ENCODE results near the gene TLR8.

DNA sequence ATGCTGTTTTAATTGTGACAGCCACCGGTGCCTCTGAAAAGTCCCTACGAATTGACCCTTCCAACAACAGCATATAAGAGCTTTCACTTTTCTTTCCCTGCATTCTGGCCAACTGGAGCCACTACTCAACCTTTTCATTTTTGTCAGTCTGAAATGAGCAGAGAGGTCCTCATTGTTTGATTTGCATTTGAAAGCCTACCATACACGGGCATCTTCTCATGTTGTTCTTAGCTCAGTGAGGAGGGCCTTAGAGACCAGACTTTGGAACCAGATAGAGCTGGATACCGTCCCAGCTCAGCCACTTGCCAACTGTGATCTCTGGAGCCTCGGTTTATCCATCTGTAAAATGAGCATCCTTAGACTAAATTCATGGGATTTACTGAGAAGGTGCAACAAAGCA lies 51.6 kb downstream of the TLR8 start:
- TF ChIP-seq, protein P1, sequence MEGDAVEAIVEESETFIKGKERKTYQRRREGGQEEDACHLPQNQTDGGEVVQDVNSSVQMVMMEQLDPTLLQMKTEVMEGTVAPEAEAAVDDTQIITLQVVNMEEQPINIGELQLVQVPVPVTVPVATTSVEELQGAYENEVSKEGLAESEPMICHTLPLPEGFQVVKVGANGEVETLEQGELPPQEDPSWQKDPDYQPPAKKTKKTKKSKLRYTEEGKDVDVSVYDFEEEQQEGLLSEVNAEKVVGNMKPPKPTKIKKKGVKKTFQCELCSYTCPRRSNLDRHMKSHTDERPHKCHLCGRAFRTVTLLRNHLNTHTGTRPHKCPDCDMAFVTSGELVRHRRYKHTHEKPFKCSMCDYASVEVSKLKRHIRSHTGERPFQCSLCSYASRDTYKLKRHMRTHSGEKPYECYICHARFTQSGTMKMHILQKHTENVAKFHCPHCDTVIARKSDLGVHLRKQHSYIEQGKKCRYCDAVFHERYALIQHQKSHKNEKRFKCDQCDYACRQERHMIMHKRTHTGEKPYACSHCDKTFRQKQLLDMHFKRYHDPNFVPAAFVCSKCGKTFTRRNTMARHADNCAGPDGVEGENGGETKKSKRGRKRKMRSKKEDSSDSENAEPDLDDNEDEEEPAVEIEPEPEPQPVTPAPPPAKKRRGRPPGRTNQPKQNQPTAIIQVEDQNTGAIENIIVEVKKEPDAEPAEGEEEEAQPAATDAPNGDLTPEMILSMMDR (conservative IDR thresholded peaks at IDR 0.05) = no peak
- no peak for TF ChIP-seq ZFX (IDR thresholded peaks at IDR 0.05)

All from C4-2B (cell line).